ENCODE data around the gene CLNK.

Gene CLNK

DNA sequence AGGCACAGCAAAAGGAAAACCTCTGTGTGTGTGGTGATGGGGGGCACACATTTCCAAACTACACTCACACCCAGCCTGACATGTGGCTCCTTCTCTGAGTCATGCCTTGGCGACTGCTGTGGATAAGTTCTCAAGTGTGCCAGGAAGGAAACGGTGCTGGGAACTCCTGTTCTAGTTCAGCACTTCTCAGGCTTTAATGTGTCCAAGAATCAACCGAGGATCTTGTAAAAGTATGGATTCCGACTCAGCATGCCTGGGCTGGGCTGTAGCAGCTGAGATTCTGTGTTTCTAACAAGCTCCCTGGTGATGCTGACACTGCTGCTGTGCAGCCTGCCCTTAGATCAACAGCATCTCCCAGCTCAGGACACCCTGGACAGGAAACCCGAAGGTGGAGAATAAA, 20.2 kb downstream of the CLNK start:
- H3K4me2 ChIP-seq (ENCODE audit: low read length): no peak overlapping the region
- no peak overlapping the region for H3K4me3 ChIP-seq (ENCODE audit: low read depth, low read length, poor library complexity, severe bottlenecking)
- no peaks in the 10 kb centered on the region for H3K27me3 ChIP-seq (ENCODE audit: insufficient read depth, low read length)
- no peaks in the 10 kb centered on the region for H3K79me2 ChIP-seq (ENCODE audit: insufficient read depth, low read length)
- no peak overlapping the region for H3K27ac ChIP-seq (ENCODE audit: low read depth, low read length, poor library complexity, severe bottlenecking)
- no peak overlapping the region for H2AFZ ChIP-seq (ENCODE audit: low read length)
- H3F3A ChIP-seq (ENCODE audit: insufficient read depth, low read length): no peaks in the 10 kb centered on the region
- no peaks in the 10 kb centered on the region for H3K4me1 ChIP-seq (ENCODE audit: insufficient read depth, low read length, severe bottlenecking)
- H3K36me3 ChIP-seq (ENCODE audit: insufficient read depth, low read length): no peaks in the 10 kb centered on the region
- H4K20me1 ChIP-seq (ENCODE audit: insufficient read depth, low read length): no peaks in the 10 kb centered on the region
- TF ChIP-seq CTCF (IDR thresholded peaks at IDR 0.05; ENCODE audit: low read length) (no peak), EZH2 (IDR thresholded peaks at IDR 0.05; ENCODE audit: borderline replicate concordance, low read length) (no peak)
- H3K9me2 ChIP-seq (ENCODE audit: low read depth, low read length): no peaks in the 10 kb centered on the region
- H3K9ac ChIP-seq (ENCODE audit: low read length): no peak overlapping the region
- no peaks in the 10 kb centered on the region for H3K9me3 ChIP-seq (ENCODE audit: low read length)

DNA sequence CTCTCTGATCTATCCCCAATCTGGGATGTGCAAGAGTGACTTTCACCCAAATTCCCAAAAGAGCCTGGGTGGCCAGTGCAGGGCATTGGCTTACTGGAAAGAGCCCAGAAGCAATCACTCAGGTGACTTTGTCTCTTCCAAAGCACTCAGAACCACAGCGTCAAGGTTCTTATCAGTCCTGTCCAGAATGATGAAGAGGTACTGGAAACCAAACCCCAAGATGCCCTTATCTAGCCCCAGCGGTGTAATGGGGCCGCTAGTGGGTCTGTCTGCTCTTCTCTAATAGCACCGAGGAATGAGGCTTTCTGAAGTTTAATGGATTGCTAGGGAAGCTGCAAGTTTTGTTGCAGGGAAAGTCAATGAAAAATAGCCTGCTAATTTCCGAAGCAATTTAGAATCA, 21.6 kb downstream of the CLNK start:
- Histone ChIP-seq H3K9me3 (ENCODE audit: low read length) (no peaks in the 10 kb centered on the region), H3K4me1 (ENCODE audit: insufficient read depth, low read length, severe bottlenecking) (no peaks in the 10 kb centered on the region), H3K4me3 (ENCODE audit: low read depth, low read length, poor library complexity, severe bottlenecking) (no peak overlapping the region), H3K27ac (ENCODE audit: low read depth, low read length, poor library complexity, severe bottlenecking) (no peak overlapping the region), H3K36me3 (ENCODE audit: insufficient read depth, low read length) (no peaks in the 10 kb centered on the region), H2AFZ (ENCODE audit: low read length) (no peak overlapping the region), H3K9me2 (ENCODE audit: low read depth, low read length) (no peaks in the 10 kb centered on the region), H4K20me1 (ENCODE audit: insufficient read depth, low read length) (no peaks in the 10 kb centered on the region), H3K9ac (ENCODE audit: low read length) (no peak overlapping the region), H3K4me2 (ENCODE audit: low read length) (no peak overlapping the region), H3K79me2 (ENCODE audit: insufficient read depth, low read length) (no peaks in the 10 kb centered on the region), H3K27me3 (ENCODE audit: insufficient read depth, low read length) (no peaks in the 10 kb centered on the region), H3F3A (ENCODE audit: insufficient read depth, low read length) (no peaks in the 10 kb centered on the region)
- TF ChIP-seq CTCF (IDR thresholded peaks at IDR 0.05; ENCODE audit: low read length) (no peak), EZH2 (IDR thresholded peaks at IDR 0.05; ENCODE audit: borderline replicate concordance, low read length) (no peak)

- Histone ChIP-seq H4K20me1 (ENCODE audit: insufficient read depth, low read length) (no peaks in the 10 kb centered on the region), H3K36me3 (ENCODE audit: insufficient read depth, low read length) (no peaks in the 10 kb centered on the region), H3F3A (ENCODE audit: insufficient read depth, low read length) (no peaks in the 10 kb centered on the region), H3K9me2 (ENCODE audit: low read depth, low read length) (no peaks in the 10 kb centered on the region), H3K9me3 (ENCODE audit: low read length) (no peaks in the 10 kb centered on the region), H2AFZ (ENCODE audit: low read length) (no peak overlapping the region), H3K4me3 (ENCODE audit: low read depth, low read length, poor library complexity, severe bottlenecking) (no peak overlapping the region), H3K4me2 (ENCODE audit: low read length) (no peak overlapping the region), H3K9ac (ENCODE audit: low read length) (no peak overlapping the region), H3K4me1 (ENCODE audit: insufficient read depth, low read length, severe bottlenecking) (no peaks in the 10 kb centered on the region), H3K27ac (ENCODE audit: low read depth, low read length, poor library complexity, severe bottlenecking) (no peak overlapping the region), H3K79me2 (ENCODE audit: insufficient read depth, low read length) (no peaks in the 10 kb centered on the region), H3K27me3 (ENCODE audit: insufficient read depth, low read length) (no peaks in the 10 kb centered on the region)
- TF ChIP-seq EZH2 (IDR thresholded peaks at IDR 0.05; ENCODE audit: borderline replicate concordance, low read length): no peak
- no peak for TF ChIP-seq CTCF (IDR thresholded peaks at IDR 0.05; ENCODE audit: low read length)
Observed at GRCh38 chr4:10661047-10661446, 23.5 kb downstream of the CLNK start.

Data from OCI-LY1 (cell line).